Heart right ventricle (tissue), 16 donors: ENCODE results near the gene CYBC1. TPM values are rescaled to one million over a fixed set of nuclear protein-coding genes. Genes with fewer than 3 reads are reported as not detected.
"Not testable (repeated sequence)": the region's sequence is repeated elsewhere in the genome, so short reads cannot be mapped to it uniquely, and the experiment has no call there.

Source experiments
- ATAC-seq, 8 donors: fragments of 200-7000 bp; cut with Tn5 transposase; one replicate each; pipeline ENCODE4 v1.9.1; 2020; ENCODE audit warnings: mild to moderate bottlenecking in 8 of 8, moderate library complexity in 8 of 8, moderate number of reproducible peaks in 1 of 8
- DNase-seq, 2 donors: peaks; one replicate each; pipeline ENCODE4 v3.0.0-alpha.2; 2020
- H3K27ac ChIP-seq, 10 donors: fragments of 200-600 bp; sonication (generic) in 2 of 10; one replicate each; pipeline versions ENCODE4 v1.5.0 to v1.8.0; 2020 to 2022; ENCODE audit warnings: mild to moderate bottlenecking in 3 of 10
- H3K27me3 ChIP-seq, 7 donors: fragments of 200-600 bp; one replicate each; pipeline ENCODE4 v1.8.0; 2021 to 2022; ENCODE audit warnings: mild to moderate bottlenecking in 2 of 7
- H3K36me3 ChIP-seq, 9 donors: fragments of 200-600 bp; sonication (generic) in 1 of 9; one replicate each; pipeline versions ENCODE4 v1.5.0 to v1.8.0; 2020 to 2022; ENCODE audit warnings: mild to moderate bottlenecking in 2 of 9
- H3K4me1 ChIP-seq, 9 donors: fragments of 200-600 bp; sonication (generic) in 1 of 9; one replicate each; pipeline versions ENCODE4 v1.5.0 to v1.8.0; 2020 to 2022; ENCODE audit warnings: mild to moderate bottlenecking in 4 of 9
- H3K4me3 ChIP-seq, 10 donors: fragments of 200-600 bp; sonication (generic) in 2 of 10; one replicate each; pipeline versions ENCODE4 v1.5.0 to v1.8.0; 2020 to 2022; ENCODE audit warnings: mild to moderate bottlenecking in 7 of 10, moderate library complexity in 2 of 10
- H3K9me3 ChIP-seq, 11 donors: fragments of 200-600 bp in 10 of 11; sonication (generic) in 2 of 11; one replicate each; pipeline versions ENCODE4 v1.5.0 to v1.8.0; 2013 to 2022; ENCODE audit warnings: mild to moderate bottlenecking in 2 of 11, control low read depth in 1 of 11, moderate library complexity in 1 of 11
- CTCF ChIP-seq, 9 donors: fragments of 200-600 bp; sonication (generic) in 2 of 9; IDR thresholded peaks; one replicate each; pipeline versions ENCODE4 v1.5.0 to v1.8.0; 2021 to 2022; ENCODE audit warnings: antibody characterized with exemption in 9 of 9, mild to moderate bottlenecking in 5 of 9, moderate library complexity in 1 of 9
- WGBS, 2 donors: extraction: QIAGEN DNeasy Blood & Tissue Kit; methylation state at CpG; one replicate each; pipeline ENCODE4 v1.1.7; 2013; ENCODE audit warnings: inconsistent platforms in 1 of 2; 5-methylcytosine and 5-hydroxymethylcytosine counted together
- intact Hi-C, 10 donors: fragments of 100-400 bp; cut with DNase I; formaldehyde crosslinking; loops; one replicate each; pipeline versions ENCODE4 v1.11.1 to v1.14.2; 2022
- polyA plus RNA-seq, 2 donors: library from polyadenylated mRNA; stranded (reverse); fragments of 200-250 nt; gene quantifications; one replicate each; pipeline ENCODE4 v1.2.3, GENCODE V29; 2013
- total RNA-seq, 10 donors: library from RNA; stranded (reverse); fragmentation: NEBNext Ultra II Directional in 3 of 10; extraction: Animal tissue kit (Norgen Biotek cat#: 25700) in 3 of 10; gene quantifications; one replicate each; pipeline versions ENCODE4 v1.2.1 to v1.2.4, GENCODE V29; 2021 to 2023
- donor health status: Arrhythmogenic right ventricular cardiomyopathy.
- donor health status: ischemic (EF 13 %, LVEDD 7.1; RV severe dilation, severe dysfunction).
- donor health status: healthy with polysubstance abuse.
- donor health status: DM: no; HTN: yes; CAD: no.
- donor health status: DM: no; HTN: no; CAD: no.
- donor health status: ischemic (EF 25% LVEDD 6.9; RV normal size, moderate dysfunction).
- donor health status: ischemic (EF 25% LVEDD 5.7; RV mildly dilated, moderate dysfunction).
- donor health status: healthy.
- donor health status: DM: yes; HTN: yes; CAD: no.
- donor health status: Ischemic cardiomyopathy.
- donor health status: ischemic (EF 35%, LVEDD 5.7; RV mildly dilated, moderate dysfunction).
- donor health status: nonischemic (EF 11% LVEDD 7.7; RV severe dilation, severe dysfunction).
- donor health status: DM: yes; HTN: yes; CAD: no.
- donor health status: PGD.
- donor health status: ischemic (EF 29% LVEDD 5.4; RV normal size, mild dysfunction).
- donor health status: nonischemic (EF 23%, LVEDD 6.1; RV moderate dilation, normal function).

Gene CYBC1
- total and polyA plus RNA-seq, 12 donors = 13.4 to 56.6 (median 21.0) TPM

DNA sequence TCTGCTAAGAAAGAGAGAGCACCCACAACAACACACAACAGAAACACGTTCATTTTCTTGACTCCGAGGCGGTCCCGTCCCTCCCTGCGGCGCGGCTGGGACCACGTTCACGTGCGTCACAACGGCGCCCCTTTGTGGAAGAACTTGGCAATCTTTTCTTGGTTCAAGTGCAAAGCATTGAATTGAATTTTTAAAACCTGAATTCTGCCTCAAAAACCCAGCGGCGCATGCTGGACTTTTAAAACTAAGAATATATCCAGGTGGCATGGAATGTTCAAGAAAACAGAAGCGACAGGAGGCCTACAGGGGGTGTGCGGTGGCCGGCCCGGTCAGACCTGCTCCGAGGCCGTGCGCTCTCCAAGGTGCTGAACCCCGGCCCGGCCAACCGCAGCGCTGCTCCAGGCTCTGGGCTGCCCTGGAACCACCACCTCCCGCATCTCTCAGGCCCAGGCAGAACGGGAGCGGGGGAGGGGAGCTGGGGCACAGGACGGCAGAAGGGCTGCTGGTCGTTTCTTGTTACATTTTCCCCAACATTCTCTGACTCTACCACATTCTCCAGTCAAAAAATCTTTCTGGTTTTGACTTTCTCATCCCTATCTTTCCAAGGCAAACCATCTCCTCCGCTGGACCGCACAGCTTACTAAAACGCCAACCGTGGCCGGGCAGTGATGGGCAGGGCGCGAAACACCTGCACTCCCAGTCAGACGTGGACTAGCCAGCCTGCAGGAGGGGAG, 35.8 kb downstream of the CYBC1 start:
- H3K4me1 ChIP-seq = peaks cover 3 to 36% (median 20%) of the 10 kb centered on the region in 9 donors
- H3K9me3 ChIP-seq = no peaks in the 10 kb centered on the region
- no peaks in the 10 kb centered on the region for H3K27me3 ChIP-seq
- intact Hi-C loops = loop anchor here in 9 of 10 donors (1.0 to 10.0 kb wide), 7 partner anchors 38 to 210 kb away; partner anchors contain the start of genes NARF (in 2 of the 9) and CYBC1 (in 1 of the 9)
- no peak overlapping the region for H3K4me3 ChIP-seq
- TF ChIP-seq CTCF (IDR thresholded peaks at IDR 0.05) = peak; percentile 30 to 86 (median 75)
- ATAC-seq (peak; percentile 62 to 88 (median 84)), DNase-seq (peak; percentile 72 to 79)
- H3K36me3 ChIP-seq = peaks cover 0 to 15% (median 0%) of the 10 kb centered on the region in 9 donors
- 22% methylated on average over 38 of the region's 38 CpGs for WGBS, 2 donors
- H3K27ac ChIP-seq = no peak overlapping the region

DNA sequence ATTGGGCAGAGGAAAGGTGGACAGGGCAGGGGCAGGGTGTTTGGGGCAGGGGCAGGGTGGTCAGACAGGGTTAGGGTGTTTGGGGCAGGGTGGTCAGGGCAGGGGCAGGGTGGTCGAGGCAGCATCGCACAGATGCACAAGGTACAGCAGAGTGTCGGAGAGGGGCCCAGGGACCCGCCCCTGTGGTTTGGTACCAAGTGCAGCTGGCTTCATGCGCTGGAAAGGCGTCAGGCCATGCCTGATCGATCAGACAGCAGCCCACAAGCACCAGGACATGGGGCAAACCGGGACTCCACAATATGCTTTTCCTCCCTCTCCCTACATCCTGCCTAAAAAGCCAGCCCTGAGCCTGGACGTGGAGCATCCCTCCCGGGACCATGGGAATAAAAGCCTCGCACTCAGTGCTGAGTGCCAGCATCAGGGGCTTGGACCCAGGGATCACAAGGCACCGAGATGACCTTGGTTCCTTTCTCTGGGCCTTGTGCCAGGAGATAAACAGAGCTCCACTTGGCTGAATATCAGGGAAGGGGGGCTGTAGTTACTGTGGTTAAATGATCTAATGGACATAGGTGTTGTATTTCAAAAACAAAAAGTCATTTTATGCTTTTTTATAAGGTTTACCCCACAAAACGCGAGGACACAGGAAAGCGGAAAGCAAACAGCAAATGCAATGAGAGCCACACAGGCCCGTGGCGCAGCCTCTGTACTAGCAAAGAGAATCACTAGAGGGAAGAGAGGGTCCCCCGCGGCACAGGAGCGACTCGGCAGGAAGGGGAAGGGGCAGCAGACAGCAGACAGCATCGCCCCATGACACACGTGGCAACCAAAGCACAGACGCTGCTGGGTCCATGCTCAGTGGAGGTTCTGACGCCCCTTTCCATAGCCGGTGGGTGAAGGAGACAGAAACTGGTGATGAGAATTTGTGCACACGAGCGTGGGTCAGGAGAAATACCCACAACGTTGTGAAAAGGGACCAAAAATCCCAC, 37.7 kb downstream of the CYBC1 start:
- Histone ChIP-seq H3K9me3 (no peaks in the 10 kb centered on the region), H3K4me1 (peaks cover 2 to 24% (median 10%) of the 10 kb centered on the region in 9 donors), H3K4me3 (no peak overlapping the region), H3K27ac (no peak overlapping the region), H3K27me3 (no peaks in the 10 kb centered on the region), H3K36me3 (peaks cover 0 to 24% (median 0%) of the 10 kb centered on the region in 9 donors)
- ATAC-seq (peak in 2 of 8 donors; percentile 23 to 39), DNase-seq (no peak)
- WGBS, 2 donors = 77 to 80% methylated on average over 29 of the region's 29 CpGs
- intact Hi-C loops = loop anchor here in 4 of 10 donors (2.0 to 10.0 kb wide), 3 partner anchors 60 to 208 kb away; no protein-coding TSS in a partner anchor
- TF ChIP-seq CTCF (IDR thresholded peaks at IDR 0.05) = no peak

DNA sequence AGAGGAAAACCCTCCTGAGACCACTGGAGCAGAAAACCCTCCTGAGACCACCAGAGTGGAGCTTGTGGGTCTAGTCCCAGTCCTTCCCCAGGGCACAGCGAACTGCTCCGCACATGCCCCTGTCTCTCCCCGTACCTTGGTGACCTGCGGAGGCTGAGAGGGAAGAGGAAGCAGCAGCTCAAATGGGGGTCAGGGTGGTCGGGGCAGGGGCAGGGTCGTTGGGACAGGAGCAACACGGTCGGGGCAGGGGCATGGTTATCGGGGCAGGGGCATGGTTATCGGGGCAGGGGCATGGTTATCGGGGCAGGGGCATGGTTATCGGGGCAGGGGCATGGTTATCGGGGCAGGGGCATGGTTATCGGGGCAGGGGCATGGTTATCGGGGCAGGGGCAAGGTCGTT, 38.5 kb downstream of the CYBC1 start:
- not testable (repeated sequence) for H3K9me3 ChIP-seq, H3K27ac ChIP-seq, ATAC-seq, H3K4me3 ChIP-seq, H3K27me3 ChIP-seq, DNase-seq
- H3K4me1 ChIP-seq = peaks cover 0 to 24% (median 11%) of the 10 kb centered on the region in 9 donors
- WGBS, 2 donors = 91 to 94% methylated on average over 15 to 16 of the region's 16 CpGs
- intact Hi-C loops = loop anchor here in 4 of 10 donors (2.0 to 10.0 kb wide), 3 partner anchors 59 to 207 kb away; no protein-coding TSS in a partner anchor
- H3K36me3 ChIP-seq = peaks cover 0 to 24% (median 0%) of the 10 kb centered on the region in 9 donors

GRCh38 chr17:82411396-82412053, 39.0 kb downstream of the CYBC1 start:
- TF ChIP-seq CTCF (IDR thresholded peaks at IDR 0.05) = no peak
- DNase-seq = no peak
- H3K27me3 ChIP-seq = no peaks in the 10 kb centered on the region
- H3K36me3 ChIP-seq = peaks cover 0 to 24% (median 0%) of the 10 kb centered on the region in 9 donors
- no peak overlapping the region for H3K4me3 ChIP-seq
- 94 to 96% methylated on average over 24 of the region's 24 CpGs for WGBS, 2 donors
- intact Hi-C loops = loop anchor here in 4 of 10 donors (2.0 to 10.0 kb wide), 3 partner anchors 59 to 207 kb away; no protein-coding TSS in a partner anchor
- H3K4me1 ChIP-seq = peaks cover 0 to 27% (median 14%) of the 10 kb centered on the region in 9 donors
- H3K27ac ChIP-seq = no peak overlapping the region
- H3K9me3 ChIP-seq = no peaks in the 10 kb centered on the region
- ATAC-seq = no peak
